HG03354 (cell line): Measurements from ENCODE around the gene ROM1.
"Not testable (repeated sequence)": the region's sequence is repeated elsewhere in the genome, so short reads cannot be mapped to it uniquely, and the experiment has no call there.

Source experiments
- ATAC-seq: cut with Tn5 transposase; IDR thresholded peaks from one replicate; pipeline ENCODE4 v1.9.1; 2021; ENCODE audit warnings: mild to moderate bottlenecking; ENCODE audit not compliant: unreplicated experiment, poor library complexity, severe bottlenecking

Gene ROM1

GRCh38 chr11:62612366-62613290, at the start of gene ROM1, which contains the start of gene EML3:
ROM1 (plus strand) TSS chr11:62613257; CDS start chr11:62613282, 25 bp downstream.
EML3 (minus strand) TSS chr11:62612775; CDS start chr11:62612457, 318 bp downstream.
- ATAC-seq, result peak; percentile 76

GRCh38 chr11:62565100-62565802, 47.8 kb upstream of the ROM1 start:
- no peak for ATAC-seq

GRCh38 chr11:62566247-62566646, 46.8 kb upstream of the ROM1 start:
- ATAC-seq, result no peak

- no peak for ATAC-seq
These were observed 45.9 kb upstream of the ROM1 start for GRCh38 chr11:62567018-62567633.

- no peak for ATAC-seq
These were observed 43.4 kb upstream of the ROM1 start for GRCh38 chr11:62569611-62570010.

GRCh38 chr11:62570903-62571302, 42.2 kb upstream of the ROM1 start:
- not testable (repeated sequence) for ATAC-seq

- not testable (repeated sequence) for ATAC-seq
These were observed 41.6 kb upstream of the ROM1 start for GRCh38 chr11:62571493-62571892.

- ATAC-seq, result no peak
These were observed 40.6 kb upstream of the ROM1 start for GRCh38 chr11:62572431-62572830.

- ATAC-seq, result peak; percentile 6
These were observed 40.0 kb upstream of the ROM1 start for GRCh38 chr11:62573006-62573591.

- ATAC-seq, result peak; percentile 86
These were observed 39.3 kb upstream of the ROM1 start, which contains the start of gene EEF1G for GRCh38 chr11:62573592-62574362. EEF1G (minus strand) TSS chr11:62573891; CDS start chr11:62573842, 49 bp downstream.

- peak; percentile 17 for ATAC-seq
These were observed 38.5 kb upstream of the ROM1 start for GRCh38 chr11:62574363-62575071.

- no peak for ATAC-seq
These were observed 37.9 kb upstream of the ROM1 start for GRCh38 chr11:62575156-62575555.

- ATAC-seq, result no peak
These were observed 37.2 kb upstream of the ROM1 start for GRCh38 chr11:62575837-62576236.

GRCh38 chr11:62577046-62577714, 35.9 kb upstream of the ROM1 start:
- no peak for ATAC-seq

- ATAC-seq, result no peak
These were observed 34.5 kb upstream of the ROM1 start for GRCh38 chr11:62578541-62578940.

GRCh38 chr11:62579252-62579651, 33.8 kb upstream of the ROM1 start:
- no peak for ATAC-seq

- ATAC-seq, result no peak
These were observed 31.9 kb upstream of the ROM1 start for GRCh38 chr11:62580959-62581715.
